Testis (tissue), 2 donors: Measurements from ENCODE around the gene UPF1.

Experiments used
- POLR2A ChIP-seq: fragments of 450-650 bp; IDR thresholded peaks from one replicate; pipeline ENCODE4 v1.6.1; 2017; ENCODE audit warnings: antibody characterized with exemption, mild to moderate bottlenecking, moderate library complexity
- TF ChIP-seq, protein P1 (sequence below), 3 experiments: fragments of 450-650 bp in 2 of 3; fragments of 200-600 bp in 1 of 3; sonication (generic) in 1 of 3; IDR thresholded peaks; one replicate each; pipeline ENCODE4 v1.5.1; 2016 to 2019; ENCODE audit warnings: antibody characterized with exemption in 3 of 3, mild to moderate bottlenecking in 2 of 3, moderate library complexity in 1 of 3

DNA sequence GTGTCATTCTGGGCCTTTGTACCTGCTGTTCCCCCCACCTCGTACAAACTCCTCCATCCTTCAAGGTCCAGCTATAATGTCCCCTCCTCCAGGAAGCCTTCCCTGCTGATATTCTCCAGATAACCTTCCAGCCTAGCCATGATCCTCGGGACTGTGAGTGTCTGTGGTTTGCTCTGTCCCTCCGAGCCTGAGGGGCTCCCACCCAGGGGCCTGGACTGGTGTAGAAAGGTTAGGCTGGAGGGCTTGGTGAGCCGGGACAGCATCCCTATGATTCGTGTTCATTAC lies 37.8 kb upstream of the UPF1 start:
- no peak for TF ChIP-seq POLR2A
- TF ChIP-seq, protein P1, sequence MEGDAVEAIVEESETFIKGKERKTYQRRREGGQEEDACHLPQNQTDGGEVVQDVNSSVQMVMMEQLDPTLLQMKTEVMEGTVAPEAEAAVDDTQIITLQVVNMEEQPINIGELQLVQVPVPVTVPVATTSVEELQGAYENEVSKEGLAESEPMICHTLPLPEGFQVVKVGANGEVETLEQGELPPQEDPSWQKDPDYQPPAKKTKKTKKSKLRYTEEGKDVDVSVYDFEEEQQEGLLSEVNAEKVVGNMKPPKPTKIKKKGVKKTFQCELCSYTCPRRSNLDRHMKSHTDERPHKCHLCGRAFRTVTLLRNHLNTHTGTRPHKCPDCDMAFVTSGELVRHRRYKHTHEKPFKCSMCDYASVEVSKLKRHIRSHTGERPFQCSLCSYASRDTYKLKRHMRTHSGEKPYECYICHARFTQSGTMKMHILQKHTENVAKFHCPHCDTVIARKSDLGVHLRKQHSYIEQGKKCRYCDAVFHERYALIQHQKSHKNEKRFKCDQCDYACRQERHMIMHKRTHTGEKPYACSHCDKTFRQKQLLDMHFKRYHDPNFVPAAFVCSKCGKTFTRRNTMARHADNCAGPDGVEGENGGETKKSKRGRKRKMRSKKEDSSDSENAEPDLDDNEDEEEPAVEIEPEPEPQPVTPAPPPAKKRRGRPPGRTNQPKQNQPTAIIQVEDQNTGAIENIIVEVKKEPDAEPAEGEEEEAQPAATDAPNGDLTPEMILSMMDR (IDR thresholded peaks at IDR 0.05) = no peak
